HG02852 (cell line): ENCODE measurements around the gene BRINP1.

Experiments used
- ATAC-seq: cut with Tn5 transposase; IDR thresholded peaks from one replicate; pipeline ENCODE4 v1.9.1; 2021; ENCODE audit warnings: mild to moderate bottlenecking, moderate library complexity; ENCODE audit not compliant: unreplicated experiment

BRINP1 gene

GRCh38 chr9:119283078-119283794 lies 86.0 kb downstream of the BRINP1 start:
- ATAC-seq: no peak

GRCh38 chr9:119282476-119283077 lies 86.7 kb downstream of the BRINP1 start:
- ATAC-seq: no peak

- no peak for ATAC-seq
These were observed 88.3 kb downstream of the BRINP1 start for GRCh38 chr9:119280740-119281485.

- ATAC-seq: no peak
These were observed 91.1 kb downstream of the BRINP1 start for GRCh38 chr9:119278171-119278570.

GRCh38 chr9:119273984-119274665 lies 95.1 kb downstream of the BRINP1 start:
- no peak for ATAC-seq

- no peak for ATAC-seq
These were observed 95.8 kb downstream of the BRINP1 start for GRCh38 chr9:119273325-119273904.

GRCh38 chr9:119272500-119273211 lies 96.6 kb downstream of the BRINP1 start:
- no peak for ATAC-seq

GRCh38 chr9:119268985-119269384 lies 100.2 kb downstream of the BRINP1 start:
- ATAC-seq: no peak

GRCh38 chr9:119264165-119264564 lies 105.1 kb downstream of the BRINP1 start:
- no peak for ATAC-seq

GRCh38 chr9:119257592-119257991 lies 111.6 kb downstream of the BRINP1 start:
- no peak for ATAC-seq

GRCh38 chr9:119255116-119255515 lies 114.1 kb downstream of the BRINP1 start:
- no peak for ATAC-seq

- ATAC-seq: no peak
These were observed 116.5 kb downstream of the BRINP1 start for GRCh38 chr9:119252671-119253299.

GRCh38 chr9:119251936-119252335 lies 117.3 kb downstream of the BRINP1 start:
- ATAC-seq: no peak

- ATAC-seq: no peak
These were observed 118.5 kb downstream of the BRINP1 start for GRCh38 chr9:119250730-119251129.

GRCh38 chr9:119240546-119240945 lies 128.7 kb downstream of the BRINP1 start:
- ATAC-seq: no peak

GRCh38 chr9:119234636-119235035 lies 134.6 kb downstream of the BRINP1 start:
- no peak for ATAC-seq

GRCh38 chr9:119227422-119227821 lies 141.8 kb downstream of the BRINP1 start:
- ATAC-seq: no peak

GRCh38 chr9:119224431-119224830 lies 144.8 kb downstream of the BRINP1 start:
- no peak for ATAC-seq

- ATAC-seq: no peak
These were observed 148.0 kb downstream of the BRINP1 start for GRCh38 chr9:119221276-119221675.

GRCh38 chr9:119218293-119218692 lies 150.9 kb downstream of the BRINP1 start:
- ATAC-seq: no peak
